ENCODE measurements around the gene HOXD11.
A peak's percentile ranks its signal among the peaks of the same experiment; 100 is the strongest.

- TF ChIP-seq, protein P1, sequence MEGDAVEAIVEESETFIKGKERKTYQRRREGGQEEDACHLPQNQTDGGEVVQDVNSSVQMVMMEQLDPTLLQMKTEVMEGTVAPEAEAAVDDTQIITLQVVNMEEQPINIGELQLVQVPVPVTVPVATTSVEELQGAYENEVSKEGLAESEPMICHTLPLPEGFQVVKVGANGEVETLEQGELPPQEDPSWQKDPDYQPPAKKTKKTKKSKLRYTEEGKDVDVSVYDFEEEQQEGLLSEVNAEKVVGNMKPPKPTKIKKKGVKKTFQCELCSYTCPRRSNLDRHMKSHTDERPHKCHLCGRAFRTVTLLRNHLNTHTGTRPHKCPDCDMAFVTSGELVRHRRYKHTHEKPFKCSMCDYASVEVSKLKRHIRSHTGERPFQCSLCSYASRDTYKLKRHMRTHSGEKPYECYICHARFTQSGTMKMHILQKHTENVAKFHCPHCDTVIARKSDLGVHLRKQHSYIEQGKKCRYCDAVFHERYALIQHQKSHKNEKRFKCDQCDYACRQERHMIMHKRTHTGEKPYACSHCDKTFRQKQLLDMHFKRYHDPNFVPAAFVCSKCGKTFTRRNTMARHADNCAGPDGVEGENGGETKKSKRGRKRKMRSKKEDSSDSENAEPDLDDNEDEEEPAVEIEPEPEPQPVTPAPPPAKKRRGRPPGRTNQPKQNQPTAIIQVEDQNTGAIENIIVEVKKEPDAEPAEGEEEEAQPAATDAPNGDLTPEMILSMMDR (conservative IDR thresholded peaks at IDR 0.05 in 1 of 2, IDR thresholded peaks at IDR 0.05 in 1 of 2; ENCODE audit: extremely low read depth in 1 of 2, insufficient read depth in 1 of 2, low read depth in 1 of 2, low read length in 2 of 2) = no peak
- TF ChIP-seq EZH2 (IDR thresholded peaks at IDR 0.05; ENCODE audit: borderline replicate concordance, low read length) = peak; percentile 97
These were observed 21.8 kb upstream of the HOXD11 start for GRCh38 chr2:176085120-176085788.

Data from mammary epithelial cell (primary cell).